Sigmoid colon (tissue), 4 donors: ENCODE results near the gene AASS.

ENCODE experiments used
- EP300 ChIP-seq, 4 donors: sonication (generic); formaldehyde crosslinking; IDR thresholded peaks; one replicate each; pipeline ENCODE4 v1.6.1; 2017; ENCODE audit warnings: antibody characterized with exemption in 4 of 4
- POLR2A ChIP-seq, 2 donors: fragments of 450-650 bp; IDR thresholded peaks; one replicate each; pipeline ENCODE4 v1.6.1; 2016; ENCODE audit warnings: antibody characterized with exemption in 2 of 2, mild to moderate bottlenecking in 2 of 2, moderate library complexity in 2 of 2
- POLR2AphosphoS5 ChIP-seq, 4 donors: sonication (generic); formaldehyde crosslinking; IDR thresholded peaks; one replicate each; pipeline ENCODE4 v1.6.1; 2017; ENCODE audit warnings: antibody characterized with exemption in 4 of 4
- TF ChIP-seq, protein P1 (sequence below), 4 experiments: fragments of 450-650 bp in 3 of 4; fragments of 200-600 bp in 1 of 4; IDR thresholded peaks; one replicate each; pipeline ENCODE4 v1.5.1; 2016 to 2019; ENCODE audit warnings: antibody characterized with exemption in 4 of 4, mild to moderate bottlenecking in 3 of 4, moderate library complexity in 2 of 4

DNA sequence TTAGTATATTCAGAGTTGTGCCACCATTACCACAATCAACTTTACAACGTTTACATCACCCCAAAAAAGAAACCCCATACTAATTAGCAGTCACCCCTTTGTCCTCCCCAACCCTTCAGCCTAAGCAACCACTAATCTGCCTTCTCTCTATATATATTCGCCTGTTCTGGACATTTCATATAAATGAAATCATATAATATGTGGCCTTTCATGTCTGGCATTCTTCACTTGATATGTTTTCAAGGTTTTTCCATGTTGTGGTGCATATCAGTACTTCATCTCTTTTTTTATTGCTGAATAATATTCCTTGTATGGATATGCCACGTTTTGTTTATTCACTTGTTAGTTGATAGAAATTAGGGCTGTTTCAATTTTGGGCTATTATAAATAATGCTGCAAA lies 70.4 kb downstream of the AASS start:
- TF ChIP-seq POLR2A (IDR thresholded peaks at IDR 0.05), result no peak
- TF ChIP-seq, protein P1, sequence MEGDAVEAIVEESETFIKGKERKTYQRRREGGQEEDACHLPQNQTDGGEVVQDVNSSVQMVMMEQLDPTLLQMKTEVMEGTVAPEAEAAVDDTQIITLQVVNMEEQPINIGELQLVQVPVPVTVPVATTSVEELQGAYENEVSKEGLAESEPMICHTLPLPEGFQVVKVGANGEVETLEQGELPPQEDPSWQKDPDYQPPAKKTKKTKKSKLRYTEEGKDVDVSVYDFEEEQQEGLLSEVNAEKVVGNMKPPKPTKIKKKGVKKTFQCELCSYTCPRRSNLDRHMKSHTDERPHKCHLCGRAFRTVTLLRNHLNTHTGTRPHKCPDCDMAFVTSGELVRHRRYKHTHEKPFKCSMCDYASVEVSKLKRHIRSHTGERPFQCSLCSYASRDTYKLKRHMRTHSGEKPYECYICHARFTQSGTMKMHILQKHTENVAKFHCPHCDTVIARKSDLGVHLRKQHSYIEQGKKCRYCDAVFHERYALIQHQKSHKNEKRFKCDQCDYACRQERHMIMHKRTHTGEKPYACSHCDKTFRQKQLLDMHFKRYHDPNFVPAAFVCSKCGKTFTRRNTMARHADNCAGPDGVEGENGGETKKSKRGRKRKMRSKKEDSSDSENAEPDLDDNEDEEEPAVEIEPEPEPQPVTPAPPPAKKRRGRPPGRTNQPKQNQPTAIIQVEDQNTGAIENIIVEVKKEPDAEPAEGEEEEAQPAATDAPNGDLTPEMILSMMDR (IDR thresholded peaks at IDR 0.05), result no peak
- no peak for TF ChIP-seq POLR2AphosphoS5 (IDR thresholded peaks at IDR 0.05)
- TF ChIP-seq EP300 (IDR thresholded peaks at IDR 0.05), result no peak
